Naive B cell (primary cell): Measurements from ENCODE around the gene IPMK. TPM values are rescaled to one million over a fixed set of nuclear protein-coding genes. Genes with fewer than 3 reads are reported as not detected.
"Not testable (repeated sequence)": the region's sequence is repeated elsewhere in the genome, so short reads cannot be mapped to it uniquely, and the experiment has no call there.

Experiments used
- ATAC-seq, 2 donors: fragments of 150-1000 bp; cut with Tn5 transposase; 2 replicates each; pipeline ENCODE4 v1.10.0; 2021; ENCODE audit warnings: low read depth in 2 of 2, mild to moderate bottlenecking in 2 of 2, moderate library complexity in 2 of 2
- DNase-seq: peaks from one replicate; pipeline ENCODE4 v3.0.0; 2022
- H3K27ac Mint-ChIP-seq, 6 donors: one replicate each; pipeline ENCODE4 v1.8.0; 2020 to 2022; ENCODE audit warnings: mild to moderate bottlenecking in 6 of 6, mixed read lengths in 6 of 6, moderate library complexity in 5 of 6, inconsistent platforms in 2 of 6
- H3K27me3 Mint-ChIP-seq, 3 donors: one replicate each; pipeline ENCODE4 v1.8.0; 2021 to 2022; ENCODE audit warnings: mixed read lengths in 3 of 3, mild to moderate bottlenecking in 1 of 3
- H3K36me3 Mint-ChIP-seq, 2 donors: one replicate each; pipeline ENCODE4 v1.8.0; 2020 to 2022; ENCODE audit warnings: mixed read lengths in 2 of 2, inconsistent platforms in 1 of 2, mild to moderate bottlenecking in 1 of 2
- H3K4me1 Mint-ChIP-seq, 3 donors: one replicate each; pipeline ENCODE4 v1.8.0; 2020 to 2022; ENCODE audit warnings: mixed read lengths in 3 of 3, inconsistent platforms in 1 of 3, mild to moderate bottlenecking in 1 of 3, moderate library complexity in 1 of 3
- H3K4me3 Mint-ChIP-seq, 8 donors: one replicate each; pipeline ENCODE4 v1.8.0; 2020 to 2022; ENCODE audit warnings: mild to moderate bottlenecking in 8 of 8, mixed read lengths in 8 of 8, moderate library complexity in 8 of 8, inconsistent platforms in 2 of 8
- H3K9me3 Mint-ChIP-seq, 7 donors: one replicate each; pipeline ENCODE4 v1.8.0; 2020 to 2022; ENCODE audit warnings: mixed read lengths in 7 of 7, mild to moderate bottlenecking in 5 of 7, inconsistent platforms in 2 of 7, moderate library complexity in 1 of 7
- polyA plus RNA-seq, 6 donors: library from polyadenylated mRNA; unstranded; fragments of 300-500 nt; fragmentation: Illumina TruSeq; gene quantifications; one replicate each; pipeline ENCODE4 v1.2.3, GENCODE V29; 2021; ENCODE audit warnings: low read depth in 6 of 6

IPMK gene
- polyA plus RNA-seq, 6 donors from 2014 or later: 2.3 to 4.8 (median 3.3) TPM

GRCh38 chr10:58180666-58181065, 87.0 kb downstream of the IPMK start:
- DNase-seq (no peak), ATAC-seq (no peak)
- Mint-ChIP-seq H3K4me1 (no peaks in the 10 kb centered on the region), H3K9me3 (no peaks in the 10 kb centered on the region), H3K36me3 (no peaks in the 10 kb centered on the region), H3K4me3 (no peak overlapping the region), H3K27ac (no peak overlapping the region), H3K27me3 (peaks cover 4 to 17% (median 5%) of the 10 kb centered on the region in 3 donors)

- H3K4me3 Mint-ChIP-seq: no peak overlapping the region
- peaks cover 8 to 16% (median 15%) of the 10 kb centered on the region in 3 donors for H3K27me3 Mint-ChIP-seq
- no peaks in the 10 kb centered on the region for H3K9me3 Mint-ChIP-seq
- no peak for ATAC-seq
- H3K36me3 Mint-ChIP-seq: no peaks in the 10 kb centered on the region
- no peak for DNase-seq
- no peak overlapping the region for H3K27ac Mint-ChIP-seq
- H3K4me1 Mint-ChIP-seq: no peaks in the 10 kb centered on the region
These were observed 88.5 kb downstream of the IPMK start for GRCh38 chr10:58179238-58179637.

GRCh38 chr10:58178811-58179210, 88.9 kb downstream of the IPMK start:
- no peaks in the 10 kb centered on the region for H3K4me1 Mint-ChIP-seq
- no peak overlapping the region for H3K27ac Mint-ChIP-seq
- no peaks in the 10 kb centered on the region for H3K36me3 Mint-ChIP-seq
- H3K4me3 Mint-ChIP-seq: no peak overlapping the region
- DNase-seq (no peak), ATAC-seq (no peak)
- H3K27me3 Mint-ChIP-seq: peaks cover 8 to 16% (median 16%) of the 10 kb centered on the region in 3 donors
- no peaks in the 10 kb centered on the region for H3K9me3 Mint-ChIP-seq

GRCh38 chr10:58177362-58177947, 90.2 kb downstream of the IPMK start:
- DNase-seq (peak; percentile 5), ATAC-seq (peak in 1 of 2 donors; percentile 32)
- Mint-ChIP-seq H3K9me3 (peaks cover 0 to 3% (median 0%) of the 10 kb centered on the region in 7 donors), H3K4me3 (no peak overlapping the region), H3K27me3 (peaks cover 12 to 21% (median 16%) of the 10 kb centered on the region in 3 donors), H3K36me3 (no peaks in the 10 kb centered on the region), H3K4me1 (no peaks in the 10 kb centered on the region), H3K27ac (no peak overlapping the region)

- no peak for DNase-seq
- no peak overlapping the region for H3K4me3 Mint-ChIP-seq
- ATAC-seq: no peak
- H3K4me1 Mint-ChIP-seq: no peaks in the 10 kb centered on the region
- H3K9me3 Mint-ChIP-seq: peaks cover 0 to 3% (median 0%) of the 10 kb centered on the region in 7 donors
- no peak overlapping the region for H3K27ac Mint-ChIP-seq
- H3K27me3 Mint-ChIP-seq: peaks cover 12 to 21% (median 16%) of the 10 kb centered on the region in 3 donors
- no peaks in the 10 kb centered on the region for H3K36me3 Mint-ChIP-seq
These were observed 91.4 kb downstream of the IPMK start for GRCh38 chr10:58175990-58176900.

GRCh38 chr10:58174831-58175230, 92.9 kb downstream of the IPMK start:
- no peak for ATAC-seq
- Mint-ChIP-seq H3K27me3 (peaks cover 8 to 21% (median 9%) of the 10 kb centered on the region in 3 donors), H3K4me3 (no peak overlapping the region), H3K36me3 (no peaks in the 10 kb centered on the region), H3K4me1 (no peaks in the 10 kb centered on the region), H3K27ac (no peak overlapping the region), H3K9me3 (peaks cover 0 to 3% (median 0%) of the 10 kb centered on the region in 7 donors)
- no peak for DNase-seq

GRCh38 chr10:58173391-58173790, 94.3 kb downstream of the IPMK start:
- Mint-ChIP-seq H3K4me1 (no peaks in the 10 kb centered on the region), H3K27me3 (peaks cover 14 to 23% (median 20%) of the 10 kb centered on the region in 3 donors), H3K4me3 (no peak overlapping the region), H3K27ac (no peak overlapping the region), H3K36me3 (no peaks in the 10 kb centered on the region), H3K9me3 (peaks cover 0 to 4% (median 0%) of the 10 kb centered on the region in 7 donors)
- no peak for ATAC-seq
- no peak for DNase-seq

- no peak for DNase-seq
- Mint-ChIP-seq H3K36me3 (no peaks in the 10 kb centered on the region), H3K4me3 (no peak overlapping the region), H3K27ac (peak overlapping the region in 1 of 6 donors; percentile 15), H3K9me3 (peaks cover 0 to 7% (median 0%) of the 10 kb centered on the region in 7 donors), H3K27me3 (peaks cover 19 to 41% (median 36%) of the 10 kb centered on the region in 3 donors), H3K4me1 (no peaks in the 10 kb centered on the region)
- no peak for ATAC-seq
These were observed 96.5 kb downstream of the IPMK start for GRCh38 chr10:58171146-58171545.

GRCh38 chr10:58164517-58164916, 103.2 kb downstream of the IPMK start:
- no peaks in the 10 kb centered on the region for H3K4me1 Mint-ChIP-seq
- H3K27ac Mint-ChIP-seq: peak overlapping the region in 1 of 6 donors; percentile 21
- DNase-seq (no peak), ATAC-seq (no peak)
- no peak overlapping the region for H3K4me3 Mint-ChIP-seq
- H3K9me3 Mint-ChIP-seq: peaks cover 0 to 7% (median 0%) of the 10 kb centered on the region in 7 donors
- H3K27me3 Mint-ChIP-seq: peaks cover 24 to 63% (median 51%) of the 10 kb centered on the region in 3 donors
- no peaks in the 10 kb centered on the region for H3K36me3 Mint-ChIP-seq

GRCh38 chr10:58158806-58159205, 108.9 kb downstream of the IPMK start:
- Mint-ChIP-seq H3K4me3 (no peak overlapping the region), H3K27ac (no peak overlapping the region), H3K9me3 (no peaks in the 10 kb centered on the region), H3K36me3 (no peaks in the 10 kb centered on the region), H3K4me1 (no peaks in the 10 kb centered on the region), H3K27me3 (peaks cover 26 to 51% (median 40%) of the 10 kb centered on the region in 3 donors)
- no peak for ATAC-seq
- no peak for DNase-seq

GRCh38 chr10:58157076-58157766, 110.5 kb downstream of the IPMK start:
- ATAC-seq: no peak
- no peaks in the 10 kb centered on the region for H3K9me3 Mint-ChIP-seq
- peaks cover 32 to 42% (median 34%) of the 10 kb centered on the region in 3 donors for H3K27me3 Mint-ChIP-seq
- no peak for DNase-seq
- H3K36me3 Mint-ChIP-seq: no peaks in the 10 kb centered on the region
- H3K27ac Mint-ChIP-seq: no peak overlapping the region
- H3K4me1 Mint-ChIP-seq: no peaks in the 10 kb centered on the region
- no peak overlapping the region for H3K4me3 Mint-ChIP-seq

GRCh38 chr10:58155941-58156340, 111.8 kb downstream of the IPMK start:
- H3K9me3 Mint-ChIP-seq, ATAC-seq, H3K4me1 Mint-ChIP-seq, H3K4me3 Mint-ChIP-seq, H3K27ac Mint-ChIP-seq, H3K36me3 Mint-ChIP-seq, DNase-seq: not testable (repeated sequence)
- H3K27me3 Mint-ChIP-seq: peaks cover 31 to 40% (median 34%) of the 10 kb centered on the region in 3 donors

- DNase-seq: no peak
- H3K27ac Mint-ChIP-seq: no peak overlapping the region
- H3K36me3 Mint-ChIP-seq: no peaks in the 10 kb centered on the region
- peaks cover 26 to 40% (median 34%) of the 10 kb centered on the region in 3 donors for H3K27me3 Mint-ChIP-seq
- no peak for ATAC-seq
- H3K4me1 Mint-ChIP-seq: no peaks in the 10 kb centered on the region
- no peaks in the 10 kb centered on the region for H3K9me3 Mint-ChIP-seq
- no peak overlapping the region for H3K4me3 Mint-ChIP-seq
These were observed 113.9 kb downstream of the IPMK start for GRCh38 chr10:58153751-58154150.
